Central memory CD8-positive, alpha-beta T cell (primary cell): ENCODE measurements around the gene ASGR1.

Experiments used
- ATAC-seq: fragments of 150-1000 bp; cut with Tn5 transposase; replicated peaks from 2 replicates; pipeline ENCODE4 v1.10.0; 2022; ENCODE audit warnings: mild to moderate bottlenecking, moderate FRiP score, moderate number of reproducible peaks; ENCODE audit not compliant: poor library complexity, severe bottlenecking; ENCODE audit errors: extremely low read depth
- DNase-seq, 2 donors: peaks; one replicate each; pipeline ENCODE4 v3.0.0; 2021; ENCODE audit warnings: low spot score in 2 of 2
- H3K27ac Mint-ChIP-seq: one replicate; pipeline ENCODE4 v1.8.0; 2022; ENCODE audit warnings: low read depth, mild to moderate bottlenecking, moderate library complexity, mixed read lengths
- H3K27me3 Mint-ChIP-seq: one replicate; pipeline ENCODE4 v1.8.0; 2022; ENCODE audit warnings: mixed read lengths
- H3K36me3 Mint-ChIP-seq: one replicate; pipeline ENCODE4 v1.8.0; 2022; ENCODE audit warnings: mild to moderate bottlenecking, moderate library complexity, mixed read lengths; ENCODE audit not compliant: insufficient read depth
- H3K4me1 Mint-ChIP-seq: one replicate; pipeline ENCODE4 v1.8.0; 2022; ENCODE audit warnings: mixed read lengths
- H3K4me3 Mint-ChIP-seq: one replicate; pipeline ENCODE4 v1.8.0; 2022; ENCODE audit warnings: mild to moderate bottlenecking, moderate library complexity, mixed read lengths
- H3K9me3 Mint-ChIP-seq: one replicate; pipeline ENCODE4 v1.8.0; 2022; ENCODE audit warnings: mixed read lengths

The ASGR1 gene

GRCh38 chr17:7213895-7214299 lies 34.7 kb upstream of the ASGR1 start:
- no peaks in the 10 kb centered on the region for H3K9me3 Mint-ChIP-seq
- peak overlapping the region; percentile 86 for H3K4me3 Mint-ChIP-seq
- peaks cover 20% of the 10 kb centered on the region for H3K36me3 Mint-ChIP-seq
- H3K27ac Mint-ChIP-seq: peak overlapping the region; percentile 98
- ATAC-seq (peak; percentile 4), DNase-seq (no peak)
- peaks cover 37% of the 10 kb centered on the region for H3K4me1 Mint-ChIP-seq
- H3K27me3 Mint-ChIP-seq: peaks cover 45% of the 10 kb centered on the region

GRCh38 chr17:7211491-7212273 lies 32.5 kb upstream of the ASGR1 start:
- ATAC-seq (no peak), DNase-seq (no peak)
- no peak overlapping the region for H3K27ac Mint-ChIP-seq
- no peaks in the 10 kb centered on the region for H3K9me3 Mint-ChIP-seq
- peaks cover 18% of the 10 kb centered on the region for H3K36me3 Mint-ChIP-seq
- peaks cover 32% of the 10 kb centered on the region for H3K4me1 Mint-ChIP-seq
- H3K4me3 Mint-ChIP-seq: no peak overlapping the region
- H3K27me3 Mint-ChIP-seq: peaks cover 53% of the 10 kb centered on the region

GRCh38 chr17:7208754-7209460 lies 29.7 kb upstream of the ASGR1 start:
- no peak overlapping the region for H3K4me3 Mint-ChIP-seq
- H3K4me1 Mint-ChIP-seq: peaks cover 34% of the 10 kb centered on the region
- H3K27ac Mint-ChIP-seq: peak overlapping the region; percentile 54
- peaks cover 50% of the 10 kb centered on the region for H3K27me3 Mint-ChIP-seq
- DNase-seq (no peak), ATAC-seq (no peak)
- no peaks in the 10 kb centered on the region for H3K9me3 Mint-ChIP-seq
- H3K36me3 Mint-ChIP-seq: peaks cover 17% of the 10 kb centered on the region

GRCh38 chr17:7208027-7208571 lies 28.9 kb upstream of the ASGR1 start:
- H3K9me3 Mint-ChIP-seq: no peaks in the 10 kb centered on the region
- DNase-seq: no peak
- H3K27ac Mint-ChIP-seq: peak overlapping the region; percentile 54

GRCh38 chr17:7207120-7208001 lies 28.2 kb upstream of the ASGR1 start:
- H3K27me3 Mint-ChIP-seq: peaks cover 39% of the 10 kb centered on the region
- no peaks in the 10 kb centered on the region for H3K9me3 Mint-ChIP-seq
- ATAC-seq (no peak), DNase-seq (no peak)
- H3K36me3 Mint-ChIP-seq: peaks cover 16% of the 10 kb centered on the region
- H3K4me1 Mint-ChIP-seq: peaks cover 29% of the 10 kb centered on the region
- H3K27ac Mint-ChIP-seq: peak overlapping the region; percentile 94
- no peak overlapping the region for H3K4me3 Mint-ChIP-seq

More at GRCh38 chr17:7208027-7208571, 28.9 kb upstream of the ASGR1 start:
- peaks cover 14% of the 10 kb centered on the region for H3K36me3 Mint-ChIP-seq
- H3K27me3 Mint-ChIP-seq: peaks cover 43% of the 10 kb centered on the region
- H3K4me3 Mint-ChIP-seq: no peak overlapping the region
- peaks cover 29% of the 10 kb centered on the region for H3K4me1 Mint-ChIP-seq
- ATAC-seq: no peak

- Mint-ChIP-seq H3K4me1 (peaks cover 29% of the 10 kb centered on the region), H3K27ac (peak overlapping the region; percentile 94), H3K9me3 (no peaks in the 10 kb centered on the region), H3K36me3 (peaks cover 14% of the 10 kb centered on the region), H3K27me3 (peaks cover 21% of the 10 kb centered on the region), H3K4me3 (peak overlapping the region; percentile 77)
- no peak for DNase-seq
- ATAC-seq: no peak
These were observed 26.4 kb upstream of the ASGR1 start for GRCh38 chr17:7205561-7205960.

- H3K36me3 Mint-ChIP-seq: peaks cover 14% of the 10 kb centered on the region
- ATAC-seq (peak; percentile 85), DNase-seq (peak; percentile 93 to 99)
- H3K27ac Mint-ChIP-seq: peak overlapping the region; percentile 94
- peaks cover 15% of the 10 kb centered on the region for H3K27me3 Mint-ChIP-seq
- H3K4me3 Mint-ChIP-seq: peak overlapping the region; percentile 77
- no peaks in the 10 kb centered on the region for H3K9me3 Mint-ChIP-seq
- peaks cover 29% of the 10 kb centered on the region for H3K4me1 Mint-ChIP-seq
These were observed 25.8 kb upstream of the ASGR1 start for GRCh38 chr17:7204828-7205461.

GRCh38 chr17:7204336-7204735 lies 25.2 kb upstream of the ASGR1 start:
- DNase-seq: no peak
- H3K27me3 Mint-ChIP-seq: peaks cover 10% of the 10 kb centered on the region

GRCh38 chr17:7203391-7203790 lies 24.2 kb upstream of the ASGR1 start:
- peaks cover 14% of the 10 kb centered on the region for H3K36me3 Mint-ChIP-seq

More at GRCh38 chr17:7204336-7204735, 25.2 kb upstream of the ASGR1 start:
- H3K9me3 Mint-ChIP-seq: no peaks in the 10 kb centered on the region
- ATAC-seq: peak; percentile 27
- peaks cover 29% of the 10 kb centered on the region for H3K4me1 Mint-ChIP-seq
- peak overlapping the region; percentile 94 for H3K27ac Mint-ChIP-seq
- peaks cover 14% of the 10 kb centered on the region for H3K36me3 Mint-ChIP-seq
- peak overlapping the region; percentile 77 for H3K4me3 Mint-ChIP-seq

GRCh38 chr17:7196651-7197401 lies 17.7 kb upstream of the ASGR1 start:
- Mint-ChIP-seq H3K9me3 (no peaks in the 10 kb centered on the region), H3K36me3 (peaks cover 5% of the 10 kb centered on the region), H3K4me3 (no peak overlapping the region), H3K27me3 (no peaks in the 10 kb centered on the region), H3K4me1 (no peaks in the 10 kb centered on the region), H3K27ac (no peak overlapping the region)
- ATAC-seq (no peak), DNase-seq (no peak)

More at GRCh38 chr17:7203391-7203790, 24.2 kb upstream of the ASGR1 start:
- Mint-ChIP-seq H3K9me3 (no peaks in the 10 kb centered on the region), H3K4me3 (peak overlapping the region; percentile 77), H3K4me1 (peaks cover 29% of the 10 kb centered on the region), H3K27me3 (peaks cover 3% of the 10 kb centered on the region), H3K27ac (peak overlapping the region; percentile 94)
- DNase-seq (no peak), ATAC-seq (no peak)

- no peak for DNase-seq
- H3K36me3 Mint-ChIP-seq: peaks cover 5% of the 10 kb centered on the region
- no peak overlapping the region for H3K27ac Mint-ChIP-seq
- no peaks in the 10 kb centered on the region for H3K9me3 Mint-ChIP-seq
- no peaks in the 10 kb centered on the region for H3K4me1 Mint-ChIP-seq
- H3K27me3 Mint-ChIP-seq: no peaks in the 10 kb centered on the region
- no peak for ATAC-seq
- H3K4me3 Mint-ChIP-seq: no peak overlapping the region
These were observed 16.8 kb upstream of the ASGR1 start for GRCh38 chr17:7195971-7196370.
